Neural cell (in vitro differentiated cells): ENCODE data around the gene ZNF175. TPM values are rescaled to one million over a fixed set of nuclear protein-coding genes. Genes with fewer than 3 reads are reported as not detected.

Source experiments
- H2AFZ ChIP-seq: fragments of 200-600, 300-800 bp; sonication (generic), shearing (Covaris generic); 2 replicates; pipeline ENCODE4 v1.6.0; 2014; ENCODE audit warnings: low read depth, mild to moderate bottlenecking, antibody characterized with exemption, low read length, moderate library complexity
- H3F3A ChIP-seq: fragments of 200-600 bp; shearing (Covaris generic); 2 replicates; pipeline ENCODE4 v1.6.1; 2016; ENCODE audit warnings: mild to moderate bottlenecking, moderate library complexity, mixed read lengths, antibody characterized with exemption, low read length; ENCODE audit not compliant: insufficient read depth, poor library complexity, severe bottlenecking
- H3K27ac ChIP-seq: fragments of 200-600, 300-800 bp; sonication (generic), shearing (Covaris generic); 2 replicates; pipeline ENCODE4 v1.5.1; 2014; ENCODE audit warnings: mild to moderate bottlenecking, low read length, moderate library complexity
- H3K27me3 ChIP-seq: fragments of 300-800, 200-600 bp; sonication (generic), shearing (Covaris generic); 2 replicates; pipeline ENCODE4 v1.6.0; 2014; ENCODE audit warnings: mild to moderate bottlenecking, low read depth, low read length, moderate library complexity; ENCODE audit not compliant: insufficient read depth
- H3K36me3 ChIP-seq: fragments of 300-800, 200-600 bp; sonication (generic), shearing (Covaris generic); 2 replicates; pipeline ENCODE4 v1.5.1; 2014; ENCODE audit warnings: mild to moderate bottlenecking, antibody characterized with exemption, low read length, moderate library complexity; ENCODE audit not compliant: insufficient read depth
- H3K4me2 ChIP-seq: fragments of 300-800, 200-600 bp; sonication (generic), shearing (Covaris generic); 2 replicates; pipeline ENCODE4 v1.6.0; 2014; ENCODE audit warnings: mild to moderate bottlenecking, low read length
- H3K4me3 ChIP-seq: fragments of 300-800, 200-600 bp; sonication (generic), shearing (Covaris generic); 2 replicates; pipeline ENCODE4 v1.5.1; 2014; ENCODE audit warnings: mild to moderate bottlenecking, low read length, moderate library complexity
- H3K79me2 ChIP-seq: fragments of 200-600 bp; shearing (Covaris generic); replicated peaks from 2 replicates; pipeline ENCODE4 v1.6.0; 2014; ENCODE audit warnings: mild to moderate bottlenecking, low read length, moderate library complexity; ENCODE audit not compliant: insufficient read depth
- H3K9ac ChIP-seq: fragments of 300-800, 200-600 bp; sonication (generic), shearing (Covaris generic); 2 replicates; pipeline ENCODE4 v1.6.1; 2016; ENCODE audit warnings: mild to moderate bottlenecking, low read length, mixed read lengths
- H3K9me2 ChIP-seq: fragments of 200-600 bp; shearing (Covaris generic); 2 replicates; pipeline ENCODE4 v1.6.1; 2016; ENCODE audit warnings: mild to moderate bottlenecking, low read length, mixed read lengths; ENCODE audit not compliant: insufficient read depth
- H3K9me3 ChIP-seq: fragments of 200-600, 300-800 bp; sonication (generic), shearing (Covaris generic); 2 replicates; pipeline ENCODE4 v1.6.1; 2016; ENCODE audit warnings: mild to moderate bottlenecking, mixed run types, low read length, moderate library complexity, mixed read lengths
- H4K20me1 ChIP-seq: fragments of 200-600 bp; shearing (Covaris generic); 2 replicates; pipeline ENCODE4 v1.6.1; 2016; ENCODE audit warnings: mild to moderate bottlenecking, mixed run types; ENCODE audit not compliant: insufficient read depth
- EP300 ChIP-seq: fragments of 450-650 bp; conservative IDR thresholded peaks from 2 replicates; pipeline ENCODE4 v1.6.1; 2014; ENCODE audit warnings: antibody characterized with exemption, mild to moderate bottlenecking, moderate library complexity; ENCODE audit not compliant: poor library complexity, severe bottlenecking
- EZH2 ChIP-seq: fragments of 200-600, 300-800 bp; shearing (Covaris generic), sonication (generic); IDR thresholded peaks from 2 replicates; pipeline ENCODE4 v1.6.1; 2014; ENCODE audit warnings: antibody characterized with exemption, low read length, borderline replicate concordance, mild to moderate bottlenecking; ENCODE audit not compliant: insufficient read depth, poor library complexity, severe bottlenecking
- MXI1 ChIP-seq: fragments of 450-650 bp; conservative IDR thresholded peaks from 2 replicates; pipeline ENCODE4 v1.6.1; 2014; ENCODE audit warnings: antibody characterized with exemption, mild to moderate bottlenecking; ENCODE audit not compliant: poor library complexity, severe bottlenecking
- POLR2AphosphoS5 ChIP-seq: IDR thresholded peaks from 2 replicates; pipeline ENCODE4 v1.6.1; 2012
- RAD21 ChIP-seq: fragments of 450-650 bp; conservative IDR thresholded peaks from 2 replicates; pipeline ENCODE4 v1.6.1; 2014; ENCODE audit warnings: antibody characterized with exemption, mild to moderate bottlenecking, moderate library complexity
- REST ChIP-seq: IDR thresholded peaks from 2 replicates; pipeline ENCODE4 v1.6.1; 2012; ENCODE audit warnings: borderline replicate concordance
- SMC3 ChIP-seq: fragments of 450-650 bp; conservative IDR thresholded peaks from 2 replicates; pipeline ENCODE4 v1.6.1; 2014; ENCODE audit warnings: antibody characterized with exemption, mild to moderate bottlenecking, moderate library complexity; ENCODE audit not compliant: poor library complexity
- TAF1 ChIP-seq: IDR thresholded peaks from 2 replicates; pipeline ENCODE4 v1.6.1; 2012; ENCODE audit warnings: low read depth
- polyA plus RNA-seq: library from polyadenylated mRNA; depleted of rRNA; stranded (reverse); fragments of >200 nt; gene quantifications from 2 replicates; pipeline ENCODE4 v1.2.3, GENCODE V29; 2014
- TF ChIP-seq, protein P1 (sequence below): fragments of 450-650 bp; IDR thresholded peaks from 2 replicates; pipeline ENCODE4 v1.5.1; 2014; ENCODE audit warnings: antibody characterized with exemption, mild to moderate bottlenecking, moderate library complexity; ENCODE audit not compliant: poor library complexity, severe bottlenecking

ZNF175 gene
- polyA plus RNA-seq, 1 donor from 2014 or later: 10.9 TPM

- no peaks in the 10 kb centered on the region for H3K9me2 ChIP-seq
- H4K20me1 ChIP-seq: no peaks in the 10 kb centered on the region
- H3K9ac ChIP-seq: no peak overlapping the region
- H3K27ac ChIP-seq: no peak overlapping the region
- H3K27me3 ChIP-seq: no peaks in the 10 kb centered on the region
- H3K4me2 ChIP-seq: no peak overlapping the region
- no peak overlapping the region for H2AFZ ChIP-seq
- no peaks in the 10 kb centered on the region for H3F3A ChIP-seq
- H3K4me3 ChIP-seq: no peak overlapping the region
- H3K79me2 ChIP-seq: no peaks in the 10 kb centered on the region
- H3K36me3 ChIP-seq: no peaks in the 10 kb centered on the region
- TF ChIP-seq REST (no peak), MXI1 (no peak), EP300 (no peak), SMC3 (no peak), EZH2 (no peak), POLR2AphosphoS5 (no peak), TAF1 (no peak), RAD21 (no peak)
- TF ChIP-seq, protein P1, sequence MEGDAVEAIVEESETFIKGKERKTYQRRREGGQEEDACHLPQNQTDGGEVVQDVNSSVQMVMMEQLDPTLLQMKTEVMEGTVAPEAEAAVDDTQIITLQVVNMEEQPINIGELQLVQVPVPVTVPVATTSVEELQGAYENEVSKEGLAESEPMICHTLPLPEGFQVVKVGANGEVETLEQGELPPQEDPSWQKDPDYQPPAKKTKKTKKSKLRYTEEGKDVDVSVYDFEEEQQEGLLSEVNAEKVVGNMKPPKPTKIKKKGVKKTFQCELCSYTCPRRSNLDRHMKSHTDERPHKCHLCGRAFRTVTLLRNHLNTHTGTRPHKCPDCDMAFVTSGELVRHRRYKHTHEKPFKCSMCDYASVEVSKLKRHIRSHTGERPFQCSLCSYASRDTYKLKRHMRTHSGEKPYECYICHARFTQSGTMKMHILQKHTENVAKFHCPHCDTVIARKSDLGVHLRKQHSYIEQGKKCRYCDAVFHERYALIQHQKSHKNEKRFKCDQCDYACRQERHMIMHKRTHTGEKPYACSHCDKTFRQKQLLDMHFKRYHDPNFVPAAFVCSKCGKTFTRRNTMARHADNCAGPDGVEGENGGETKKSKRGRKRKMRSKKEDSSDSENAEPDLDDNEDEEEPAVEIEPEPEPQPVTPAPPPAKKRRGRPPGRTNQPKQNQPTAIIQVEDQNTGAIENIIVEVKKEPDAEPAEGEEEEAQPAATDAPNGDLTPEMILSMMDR: no peak
- no peaks in the 10 kb centered on the region for H3K9me3 ChIP-seq
Measured at GRCh38 chr19:51639916-51640315, 68.8 kb downstream of the ZNF175 start.

- Histone ChIP-seq H3K9me2 (no peaks in the 10 kb centered on the region), H3K4me3 (no peak overlapping the region), H2AFZ (no peak overlapping the region), H3K36me3 (no peaks in the 10 kb centered on the region), H3K27me3 (no peaks in the 10 kb centered on the region), H3K79me2 (no peaks in the 10 kb centered on the region), H4K20me1 (no peaks in the 10 kb centered on the region), H3K4me2 (no peak overlapping the region), H3K9me3 (no peaks in the 10 kb centered on the region), H3K9ac (no peak overlapping the region), H3K27ac (no peak overlapping the region), H3F3A (no peaks in the 10 kb centered on the region)
- TF ChIP-seq REST (no peak), EP300 (no peak), TAF1 (no peak), SMC3 (no peak), MXI1 (no peak), RAD21 (no peak), EZH2 (no peak), POLR2AphosphoS5 (no peak)
- TF ChIP-seq, protein P1: no peak
Measured at GRCh38 chr19:51640386-51640785, 69.3 kb downstream of the ZNF175 start.
